WERI-Rb-1 (cell line): Measurements from ENCODE around the gene TMEM117.

ENCODE experiments used
- DNase-seq: peaks from one replicate; pipeline ENCODE4 v3.0.0-alpha.2; 2020
- H3K27ac ChIP-seq: fragments of 250-450 bp; sonication (Bioruptor Pico); 2 replicates; pipeline ENCODE4 v1.5.1; 2020; ENCODE audit warnings: mild to moderate bottlenecking, moderate library complexity
- H3K27me3 ChIP-seq: fragments of 250-450 bp; sonication (Bioruptor Pico); 2 replicates; pipeline ENCODE4 v1.5.1; 2021; ENCODE audit warnings: mild to moderate bottlenecking, low read depth, moderate library complexity; ENCODE audit not compliant: insufficient read depth, severe bottlenecking
- H3K36me3 ChIP-seq: fragments of 250-450 bp; sonication (Bioruptor Pico); 2 replicates; pipeline ENCODE4 v1.5.1; 2020; ENCODE audit warnings: mild to moderate bottlenecking, moderate library complexity
- H3K4me3 ChIP-seq: 2 replicates; pipeline ENCODE4 v1.5.1; 2011; ENCODE audit warnings: low read depth, mild to moderate bottlenecking, control low read depth, low read length
- H3K9me3 ChIP-seq: fragments of 250-450 bp; sonication (Bioruptor Pico); 2 replicates; pipeline ENCODE4 v1.5.1; 2021; ENCODE audit warnings: mild to moderate bottlenecking, moderate library complexity; ENCODE audit not compliant: severe bottlenecking
- CTCF ChIP-seq: IDR thresholded peaks from 2 replicates; pipeline ENCODE4 v1.5.1; 2011; ENCODE audit warnings: low read depth, mild to moderate bottlenecking, control low read depth, inconsistent platforms, low read length

TMEM117 gene

GRCh38 chr12:44367136-44367535 is 531.3 kb downstream of the TMEM117 start:
- no peak for DNase-seq
- Histone ChIP-seq H3K27me3 (no peaks in the 10 kb centered on the region), H3K9me3 (no peaks in the 10 kb centered on the region), H3K36me3 (no peaks in the 10 kb centered on the region), H3K4me3 (no peak overlapping the region), H3K27ac (no peak overlapping the region)
- TF ChIP-seq CTCF: no peak

- H3K36me3 ChIP-seq: no peaks in the 10 kb centered on the region
- TF ChIP-seq CTCF: no peak
- no peak for DNase-seq
- H3K9me3 ChIP-seq: no peaks in the 10 kb centered on the region
- H3K4me3 ChIP-seq: no peak overlapping the region
- no peak overlapping the region for H3K27ac ChIP-seq
- H3K27me3 ChIP-seq: no peaks in the 10 kb centered on the region
Observed at GRCh38 chr12:44367916-44368315, 532.0 kb downstream of the TMEM117 start.

GRCh38 chr12:44369998-44370397 is 534.1 kb downstream of the TMEM117 start:
- Histone ChIP-seq H3K36me3 (no peaks in the 10 kb centered on the region), H3K27me3 (no peaks in the 10 kb centered on the region), H3K27ac (no peak overlapping the region), H3K9me3 (no peaks in the 10 kb centered on the region), H3K4me3 (no peak overlapping the region)
- no peak for DNase-seq
- TF ChIP-seq CTCF: no peak

- Histone ChIP-seq H3K36me3 (no peaks in the 10 kb centered on the region), H3K4me3 (no peak overlapping the region), H3K9me3 (no peaks in the 10 kb centered on the region), H3K27me3 (no peaks in the 10 kb centered on the region), H3K27ac (no peak overlapping the region)
- no peak for DNase-seq
- no peak for TF ChIP-seq CTCF
Observed at GRCh38 chr12:44370982-44371381, 535.1 kb downstream of the TMEM117 start.

GRCh38 chr12:44372259-44372658 is 536.4 kb downstream of the TMEM117 start:
- Histone ChIP-seq H3K36me3 (no peaks in the 10 kb centered on the region), H3K9me3 (no peaks in the 10 kb centered on the region), H3K27ac (no peak overlapping the region), H3K27me3 (no peaks in the 10 kb centered on the region), H3K4me3 (no peak overlapping the region)
- DNase-seq: no peak
- TF ChIP-seq CTCF: no peak

- no peaks in the 10 kb centered on the region for H3K9me3 ChIP-seq
- H3K27me3 ChIP-seq: no peaks in the 10 kb centered on the region
- TF ChIP-seq CTCF: no peak
- no peaks in the 10 kb centered on the region for H3K36me3 ChIP-seq
- DNase-seq: no peak
- H3K4me3 ChIP-seq: no peak overlapping the region
- H3K27ac ChIP-seq: no peak overlapping the region
Observed at GRCh38 chr12:44375694-44376093, 539.8 kb downstream of the TMEM117 start.
